HG03460 (cell line): Measurements from ENCODE around the gene PRDM15.

Experiments
- ATAC-seq: cut with Tn5 transposase; IDR thresholded peaks from one replicate; pipeline ENCODE4 v1.9.1; 2021; ENCODE audit not compliant: unreplicated experiment

Gene PRDM15

GRCh38 chr21:41825216-41825615, 53.9 kb downstream of the PRDM15 start:
- no peak for ATAC-seq

GRCh38 chr21:41824466-41825207, 54.5 kb downstream of the PRDM15 start:
- no peak for ATAC-seq

GRCh38 chr21:41823906-41824305, 55.2 kb downstream of the PRDM15 start:
- no peak for ATAC-seq

- no peak for ATAC-seq
Observed at GRCh38 chr21:41823166-41823565, 56.0 kb downstream of the PRDM15 start.

GRCh38 chr21:41821756-41822431, 57.2 kb downstream of the PRDM15 start:
- no peak for ATAC-seq

- ATAC-seq: no peak
Observed at GRCh38 chr21:41821081-41821755, 57.9 kb downstream of the PRDM15 start.

- no peak for ATAC-seq
Observed at GRCh38 chr21:41820384-41821080, 58.6 kb downstream of the PRDM15 start.

GRCh38 chr21:41819856-41820281, 59.3 kb downstream of the PRDM15 start:
- no peak for ATAC-seq

GRCh38 chr21:41819236-41819855, 59.8 kb downstream of the PRDM15 start:
- no peak for ATAC-seq

- no peak for ATAC-seq
Observed at GRCh38 chr21:41817877-41818855, 61.0 kb downstream of the PRDM15 start.

GRCh38 chr21:41817228-41817627, 61.9 kb downstream of the PRDM15 start:
- ATAC-seq: peak; percentile 60

- ATAC-seq: peak; percentile 49
Observed at GRCh38 chr21:41816583-41817165, 62.5 kb downstream of the PRDM15 start.

GRCh38 chr21:41815652-41816582, 63.2 kb downstream of the PRDM15 start:
- ATAC-seq: no peak

- ATAC-seq: no peak
Observed at GRCh38 chr21:41813226-41813625, 65.9 kb downstream of the PRDM15 start.

- ATAC-seq: no peak
Observed at GRCh38 chr21:41812679-41813078, 66.5 kb downstream of the PRDM15 start.

GRCh38 chr21:41810597-41810932, 68.6 kb downstream of the PRDM15 start:
- no peak for ATAC-seq

- ATAC-seq: no peak
Observed at GRCh38 chr21:41809891-41810596, 69.1 kb downstream of the PRDM15 start.

GRCh38 chr21:41808846-41809245, 70.3 kb downstream of the PRDM15 start:
- ATAC-seq: no peak
